ENCODE measurements around the gene EXOC1. TPM values are rescaled to one million over a fixed set of nuclear protein-coding genes. Genes with fewer than 3 reads are reported as not detected.
"Not testable (repeated sequence)": the region's sequence is repeated elsewhere in the genome, so short reads cannot be mapped to it uniquely, and the experiment has no call there.

EXOC1 gene
- 13.8 and 31.5 TPM in 2 replicates for total RNA-seq (2014; rRNA removed; shearing (Covaris generic))

GRCh38 chr4:55853484-55854046 is at the start of gene EXOC1:
EXOC1 (plus strand) TSS chr4:55853648; CDS start chr4:55858324, 4,676 bp downstream.
- peak; percentile 94 for DNase-seq (ENCODE audit: low read depth)

GRCh38 chr4:55807556-55807955 is 45.9 kb upstream of the EXOC1 start:
- no peak for DNase-seq (ENCODE audit: low read depth)

GRCh38 chr4:55808186-55808585 is 45.3 kb upstream of the EXOC1 start:
- no peak for DNase-seq (ENCODE audit: low read depth)

- DNase-seq (ENCODE audit: low read depth), result no peak
These were observed 44.8 kb upstream of the EXOC1 start for GRCh38 chr4:55808632-55809031.

GRCh38 chr4:55817691-55818090 is 35.8 kb upstream of the EXOC1 start:
- DNase-seq (ENCODE audit: low read depth), result no peak

GRCh38 chr4:55819634-55820033 is 33.8 kb upstream of the EXOC1 start, which contains the start of gene EXOC1L:
EXOC1L (plus strand) TSS chr4:55819790; CDS start chr4:55820027, 237 bp downstream.
- DNase-seq (ENCODE audit: low read depth), result peak; percentile 18

GRCh38 chr4:55820279-55820678 is 33.2 kb upstream of the EXOC1 start:
- DNase-seq (ENCODE audit: low read depth), result no peak

GRCh38 chr4:55822329-55822728 is 31.1 kb upstream of the EXOC1 start:
- no peak for DNase-seq (ENCODE audit: low read depth)

GRCh38 chr4:55824865-55825264 is 28.6 kb upstream of the EXOC1 start:
- DNase-seq (ENCODE audit: low read depth), result no peak

GRCh38 chr4:55826986-55827385 is 26.5 kb upstream of the EXOC1 start:
- DNase-seq (ENCODE audit: low read depth), result no peak

- DNase-seq (ENCODE audit: low read depth), result no peak
These were observed 25.9 kb upstream of the EXOC1 start for GRCh38 chr4:55827582-55827981.

GRCh38 chr4:55830048-55830447 is 23.4 kb upstream of the EXOC1 start:
- no peak for DNase-seq (ENCODE audit: low read depth)

- peak; percentile 50 for DNase-seq (ENCODE audit: low read depth)
These were observed 22.7 kb upstream of the EXOC1 start for GRCh38 chr4:55830716-55831115.

- no peak for DNase-seq (ENCODE audit: low read depth)
These were observed 19.2 kb upstream of the EXOC1 start for GRCh38 chr4:55834086-55834795.

GRCh38 chr4:55837903-55838302 is 15.5 kb upstream of the EXOC1 start:
- DNase-seq (ENCODE audit: low read depth), result no peak

- DNase-seq (ENCODE audit: low read depth), result peak; percentile 47
These were observed 15.1 kb upstream of the EXOC1 start for GRCh38 chr4:55838356-55838755.

- no peak for DNase-seq (ENCODE audit: low read depth)
These were observed 14.5 kb upstream of the EXOC1 start for GRCh38 chr4:55838952-55839351.

GRCh38 chr4:55840956-55841355 is 12.5 kb upstream of the EXOC1 start:
- no peak for DNase-seq (ENCODE audit: low read depth)

- DNase-seq (ENCODE audit: low read depth), result not testable (repeated sequence)
These were observed 11.8 kb upstream of the EXOC1 start for GRCh38 chr4:55841373-55842239.

- not testable (repeated sequence) for DNase-seq (ENCODE audit: low read depth)
These were observed 11.1 kb upstream of the EXOC1 start for GRCh38 chr4:55842312-55842711.

- DNase-seq (ENCODE audit: low read depth), result no peak
These were observed 3.7 kb upstream of the EXOC1 start for GRCh38 chr4:55849724-55850123.

GRCh38 chr4:55851885-55852284 is 1.6 kb upstream of the EXOC1 start:
- no peak for DNase-seq (ENCODE audit: low read depth)

Measured in M059J (cell line).